ENCODE data around the gene ZP2. TPM values are rescaled to one million over a fixed set of nuclear protein-coding genes. Genes with fewer than 3 reads are reported as not detected.

ZP2 gene
- total RNA-seq, 1 experiment from 2014 or later = not detected

GRCh38 chr16:21194771-21195301 is 16.5 kb downstream of the ZP2 start:
- no peaks in the 10 kb centered on the region for H3K9me3 ChIP-seq (ENCODE audit: low read length)
- no peaks in the 10 kb centered on the region for H3K36me3 ChIP-seq (ENCODE audit: low read depth, low read length)
- BruUV-seq (replicated peaks) = no TSS peak
- no peaks in the 10 kb centered on the region for H3K9me2 ChIP-seq (replicated peaks; ENCODE audit: low read length)
- no peaks in the 10 kb centered on the region for H3K79me2 ChIP-seq (ENCODE audit: low read length)
- peaks cover 28% of the 10 kb centered on the region for H3K27me3 ChIP-seq (ENCODE audit: low read length)
- intact Hi-C loops (cut with micrococcal nuclease) = no loop called here
- H2AFZ ChIP-seq (ENCODE audit: low read length) = no peak overlapping the region
- ChIA-PET POLR2A (ENCODE audit: unreplicated experiment) (interaction anchor here (0.6 kb wide), 1 partner anchor 58 kb away, joined by 22 read pairs; no protein-coding TSS in a partner anchor), CTCF (no interaction called here)
- no peaks in the 10 kb centered on the region for H4K20me1 ChIP-seq (ENCODE audit: low read length)
- no peak overlapping the region for H3K4me2 ChIP-seq (ENCODE audit: low read length)
- no peak overlapping the region for H3K9ac ChIP-seq (ENCODE audit: low read length)
- H3K4me3 ChIP-seq (ENCODE audit: low read length) = no peak overlapping the region
- TF ChIP-seq EZH2phosphoT487 (IDR thresholded peaks at IDR 0.05; ENCODE audit: borderline replicate concordance, low read length) (no peak), EZH2 (IDR thresholded peaks at IDR 0.05; ENCODE audit: low read length, unreplicated experiment) (no peak), CTCF (conservative IDR thresholded peaks at IDR 0.05; ENCODE audit: low read depth, low read length) (no peak)
- DNase-seq (no peak), ATAC-seq (no peak)
- no peak overlapping the region for H3K27ac ChIP-seq (ENCODE audit: low read length)
- H3F3A ChIP-seq (ENCODE audit: low read length, unreplicated experiment) = no peaks in the 10 kb centered on the region
- H3K4me1 ChIP-seq (ENCODE audit: insufficient read depth, low read length) = no peaks in the 10 kb centered on the region

GRCh38 chr16:21192991-21193390 is 18.4 kb downstream of the ZP2 start:
- DNase-seq (no peak), ATAC-seq (no peak)
- no peaks in the 10 kb centered on the region for H3F3A ChIP-seq (ENCODE audit: low read length, unreplicated experiment)
- BruUV-seq (replicated peaks) = no TSS peak
- H3K4me2 ChIP-seq (ENCODE audit: low read length) = no peak overlapping the region
- peaks cover 21% of the 10 kb centered on the region for H3K27me3 ChIP-seq (ENCODE audit: low read length)
- intact Hi-C loops (cut with micrococcal nuclease) = no loop called here
- no peak overlapping the region for H2AFZ ChIP-seq (ENCODE audit: low read length)
- no peaks in the 10 kb centered on the region for H3K79me2 ChIP-seq (ENCODE audit: low read length)
- no peak overlapping the region for H3K27ac ChIP-seq (ENCODE audit: low read length)
- ChIA-PET CTCF (no interaction called here), POLR2A (ENCODE audit: unreplicated experiment) (no interaction called here)
- no peaks in the 10 kb centered on the region for H3K9me3 ChIP-seq (ENCODE audit: low read length)
- no peak overlapping the region for H3K9ac ChIP-seq (ENCODE audit: low read length)
- no peak for TF ChIP-seq EZH2 (IDR thresholded peaks at IDR 0.05; ENCODE audit: low read length, unreplicated experiment)
- TF ChIP-seq EZH2phosphoT487 (IDR thresholded peaks at IDR 0.05; ENCODE audit: borderline replicate concordance, low read length) = no peak
- no peak for TF ChIP-seq CTCF (conservative IDR thresholded peaks at IDR 0.05; ENCODE audit: low read depth, low read length)
- H3K36me3 ChIP-seq (ENCODE audit: low read depth, low read length) = no peaks in the 10 kb centered on the region
- no peak overlapping the region for H3K4me3 ChIP-seq (ENCODE audit: low read length)
- H4K20me1 ChIP-seq (ENCODE audit: low read length) = no peaks in the 10 kb centered on the region
- no peaks in the 10 kb centered on the region for H3K9me2 ChIP-seq (replicated peaks; ENCODE audit: low read length)
- H3K4me1 ChIP-seq (ENCODE audit: insufficient read depth, low read length) = peaks cover 7% of the 10 kb centered on the region

- CTCF ChIA-PET = no interaction called here
These were observed 20.8 kb downstream of the ZP2 start for GRCh38 chr16:21190599-21190998.

More at GRCh38 chr16:21190599-21190998, 20.8 kb downstream of the ZP2 start:
- Histone ChIP-seq H3K4me1 (ENCODE audit: insufficient read depth, low read length) (peaks cover 11% of the 10 kb centered on the region), H3K36me3 (ENCODE audit: low read depth, low read length) (no peaks in the 10 kb centered on the region), H3K27me3 (ENCODE audit: low read length) (peaks cover 8% of the 10 kb centered on the region; the same call in 1 of the 2 replicates), H3K9me3 (ENCODE audit: low read length) (no peaks in the 10 kb centered on the region), H2AFZ (ENCODE audit: low read length) (no peak overlapping the region), H3F3A (ENCODE audit: low read length, unreplicated experiment) (no peaks in the 10 kb centered on the region), H3K4me3 (ENCODE audit: low read length) (no peak overlapping the region), H3K9me2 (replicated peaks; ENCODE audit: low read length) (no peaks in the 10 kb centered on the region), H4K20me1 (ENCODE audit: low read length) (no peaks in the 10 kb centered on the region), H3K27ac (ENCODE audit: low read length) (no peak overlapping the region), H3K9ac (ENCODE audit: low read length) (no peak overlapping the region), H3K79me2 (ENCODE audit: low read length) (no peaks in the 10 kb centered on the region), H3K4me2 (ENCODE audit: low read length) (no peak overlapping the region)
- intact Hi-C loops (cut with micrococcal nuclease) = no loop called here
- no TSS peak for BruUV-seq (replicated peaks)
- DNase-seq = no peak
- POLR2A ChIA-PET (ENCODE audit: unreplicated experiment) = no interaction called here
- no peak for TF ChIP-seq CTCF (conservative IDR thresholded peaks at IDR 0.05; ENCODE audit: low read depth, low read length)
- no peak for TF ChIP-seq EZH2 (IDR thresholded peaks at IDR 0.05; ENCODE audit: low read length, unreplicated experiment)
- no peak for TF ChIP-seq EZH2phosphoT487 (IDR thresholded peaks at IDR 0.05; ENCODE audit: borderline replicate concordance, low read length)
- ATAC-seq = no peak

All from PC-3 (cell line).